GM18499 (cell line): ENCODE data around the gene SHROOM4.

Experiments used
- ATAC-seq: cut with Tn5 transposase; IDR thresholded peaks from one replicate; pipeline ENCODE4 v1.9.1; 2021; ENCODE audit warnings: moderate number of reproducible peaks; ENCODE audit not compliant: insufficient read depth, unreplicated experiment

SHROOM4 gene, protein sequence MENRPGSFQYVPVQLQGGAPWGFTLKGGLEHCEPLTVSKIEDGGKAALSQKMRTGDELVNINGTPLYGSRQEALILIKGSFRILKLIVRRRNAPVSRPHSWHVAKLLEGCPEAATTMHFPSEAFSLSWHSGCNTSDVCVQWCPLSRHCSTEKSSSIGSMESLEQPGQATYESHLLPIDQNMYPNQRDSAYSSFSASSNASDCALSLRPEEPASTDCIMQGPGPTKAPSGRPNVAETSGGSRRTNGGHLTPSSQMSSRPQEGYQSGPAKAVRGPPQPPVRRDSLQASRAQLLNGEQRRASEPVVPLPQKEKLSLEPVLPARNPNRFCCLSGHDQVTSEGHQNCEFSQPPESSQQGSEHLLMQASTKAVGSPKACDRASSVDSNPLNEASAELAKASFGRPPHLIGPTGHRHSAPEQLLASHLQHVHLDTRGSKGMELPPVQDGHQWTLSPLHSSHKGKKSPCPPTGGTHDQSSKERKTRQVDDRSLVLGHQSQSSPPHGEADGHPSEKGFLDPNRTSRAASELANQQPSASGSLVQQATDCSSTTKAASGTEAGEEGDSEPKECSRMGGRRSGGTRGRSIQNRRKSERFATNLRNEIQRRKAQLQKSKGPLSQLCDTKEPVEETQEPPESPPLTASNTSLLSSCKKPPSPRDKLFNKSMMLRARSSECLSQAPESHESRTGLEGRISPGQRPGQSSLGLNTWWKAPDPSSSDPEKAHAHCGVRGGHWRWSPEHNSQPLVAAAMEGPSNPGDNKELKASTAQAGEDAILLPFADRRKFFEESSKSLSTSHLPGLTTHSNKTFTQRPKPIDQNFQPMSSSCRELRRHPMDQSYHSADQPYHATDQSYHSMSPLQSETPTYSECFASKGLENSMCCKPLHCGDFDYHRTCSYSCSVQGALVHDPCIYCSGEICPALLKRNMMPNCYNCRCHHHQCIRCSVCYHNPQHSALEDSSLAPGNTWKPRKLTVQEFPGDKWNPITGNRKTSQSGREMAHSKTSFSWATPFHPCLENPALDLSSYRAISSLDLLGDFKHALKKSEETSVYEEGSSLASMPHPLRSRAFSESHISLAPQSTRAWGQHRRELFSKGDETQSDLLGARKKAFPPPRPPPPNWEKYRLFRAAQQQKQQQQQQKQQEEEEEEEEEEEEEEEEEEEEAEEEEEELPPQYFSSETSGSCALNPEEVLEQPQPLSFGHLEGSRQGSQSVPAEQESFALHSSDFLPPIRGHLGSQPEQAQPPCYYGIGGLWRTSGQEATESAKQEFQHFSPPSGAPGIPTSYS (N-terminal part only)

GRCh38 chrX:50813843-50814661 lies at the start of gene SHROOM4:
Gene SHROOM4 (minus strand): TSS chrX:50814194. CDS start chrX:50814018, 176 bp downstream.
- ATAC-seq, result no peak

DNA sequence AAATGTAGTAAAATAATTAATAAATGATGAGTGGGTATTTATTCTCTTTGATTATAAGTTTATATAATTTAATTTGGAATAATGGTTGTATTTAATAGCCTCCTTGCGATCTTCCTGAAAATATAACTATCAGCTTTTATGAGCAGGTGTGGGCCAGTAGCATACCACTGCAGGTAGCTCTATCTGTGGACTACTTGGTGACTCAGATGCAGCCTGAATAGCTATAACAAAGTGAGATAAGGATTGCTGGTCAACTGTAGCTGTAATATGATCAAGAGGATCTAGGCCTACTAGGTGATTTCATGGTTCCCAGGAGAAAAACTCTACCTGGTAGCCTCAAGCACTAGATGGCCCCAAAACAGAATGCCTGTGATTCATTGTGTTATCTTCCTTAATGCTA lies 49.5 kb upstream of the SHROOM4 start:
- no peak for ATAC-seq

- ATAC-seq, result no peak
Observed at GRCh38 chrX:50860518-50860917, 46.5 kb upstream of the SHROOM4 start.

DNA sequence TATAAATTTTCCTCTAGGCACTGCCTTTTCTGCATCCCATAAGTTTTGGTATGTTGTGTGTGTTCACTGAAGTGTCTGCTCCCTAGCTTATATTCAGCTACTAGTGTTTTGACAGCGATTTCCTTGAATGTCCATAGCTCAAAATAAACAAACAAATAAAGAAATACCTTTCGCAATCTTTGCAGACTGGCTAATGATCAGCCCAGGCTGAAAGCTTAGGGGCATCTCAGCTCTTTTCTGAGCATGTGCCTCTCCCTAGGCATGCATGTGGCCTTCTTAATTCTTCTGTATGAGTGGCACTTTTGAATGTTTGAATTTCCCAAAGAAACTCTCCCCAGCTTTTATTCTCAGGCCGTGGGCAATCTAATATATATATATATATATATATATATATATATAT lies 44.6 kb upstream of the SHROOM4 start:
- ATAC-seq, result no peak

- ATAC-seq, result no peak
Observed at GRCh38 chrX:50853399-50853798, 39.4 kb upstream of the SHROOM4 start.

DNA sequence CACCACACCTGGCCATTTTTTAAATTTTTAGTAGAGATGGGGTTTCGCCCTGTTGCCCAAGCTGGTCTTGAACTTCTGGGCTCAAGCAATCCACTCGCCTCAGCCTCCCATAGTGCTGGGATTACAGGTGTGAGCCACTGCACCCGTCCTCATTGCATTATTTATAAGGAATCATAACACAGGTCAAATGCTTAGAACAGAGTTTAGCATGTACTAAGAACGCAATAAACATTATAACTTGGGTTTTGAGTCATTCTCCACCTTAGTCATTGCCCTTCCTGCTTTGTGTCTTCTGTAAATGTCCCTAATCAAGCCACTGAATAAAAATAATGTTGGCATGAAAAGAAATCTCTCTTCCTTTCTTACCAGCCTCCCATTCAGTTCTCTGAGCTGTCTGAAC lies 38.5 kb upstream of the SHROOM4 start:
- ATAC-seq, result no peak

- ATAC-seq, result no peak
Observed at GRCh38 chrX:50842221-50842620, 28.2 kb upstream of the SHROOM4 start.

DNA sequence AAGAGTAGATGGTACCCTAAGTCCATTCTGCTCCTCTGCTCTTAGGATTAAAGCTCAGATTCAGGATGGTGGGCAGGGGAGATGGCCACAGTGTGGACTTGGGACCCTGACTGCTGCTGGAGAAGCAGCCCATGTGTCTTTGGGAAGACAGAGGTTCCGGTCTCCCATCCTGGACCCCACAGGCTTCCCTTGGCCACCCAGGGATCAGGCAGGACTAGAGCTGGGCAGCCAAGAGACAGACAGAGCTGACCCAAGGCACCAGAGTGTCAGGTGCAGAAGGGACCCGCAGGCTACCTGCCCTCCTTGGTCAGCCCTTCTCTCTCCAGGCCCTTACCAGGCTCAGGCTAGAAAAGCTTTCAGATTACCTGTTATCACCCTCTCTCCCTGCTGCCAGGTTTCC lies 25.7 kb upstream of the SHROOM4 start:
- no peak for ATAC-seq

- no peak for ATAC-seq
Observed at GRCh38 chrX:50838820-50839600, 25.0 kb upstream of the SHROOM4 start.

- ATAC-seq, result no peak
Observed at GRCh38 chrX:50827996-50828395, 14.0 kb upstream of the SHROOM4 start.

- no peak for ATAC-seq
Observed at GRCh38 chrX:50825825-50826224, 11.8 kb upstream of the SHROOM4 start.

GRCh38 chrX:50818986-50819385 lies 5.0 kb upstream of the SHROOM4 start:
- ATAC-seq, result no peak

- no peak for ATAC-seq
Observed at GRCh38 chrX:50815120-50815519, 1.1 kb upstream of the SHROOM4 start.

- ATAC-seq, result no peak
Observed at GRCh38 chrX:50814701-50815100, 707 bp upstream of the SHROOM4 start.

GRCh38 chrX:50812995-50813842 lies 775 bp downstream of the SHROOM4 start:
- no peak for ATAC-seq

GRCh38 chrX:50805276-50805675 lies 8.7 kb downstream of the SHROOM4 start:
- no peak for ATAC-seq

DNA sequence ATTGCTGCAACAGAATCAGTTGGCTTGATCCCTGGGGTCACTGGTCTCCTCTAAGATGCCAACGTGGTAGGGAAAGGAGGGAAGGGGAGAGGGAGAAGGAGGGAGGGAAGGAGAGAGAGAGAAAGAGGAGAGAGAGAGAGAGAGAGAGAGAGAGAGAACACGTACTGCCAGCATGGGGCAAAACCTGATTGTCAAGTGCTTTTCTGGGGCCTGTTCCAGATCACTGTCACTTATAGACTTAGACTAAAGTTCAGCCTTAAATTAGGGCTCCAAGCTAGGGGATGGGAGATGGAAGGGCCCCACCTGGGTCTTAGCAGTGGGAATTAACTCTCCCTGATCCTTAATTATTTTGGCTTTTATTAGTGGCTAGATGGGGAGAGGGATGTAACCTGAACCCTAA lies 12.9 kb downstream of the SHROOM4 start:
- no peak for ATAC-seq

- no peak for ATAC-seq
Observed at GRCh38 chrX:50799531-50799961, 14.4 kb downstream of the SHROOM4 start.
